ENCODE results near the gene CAND2.

DNA sequence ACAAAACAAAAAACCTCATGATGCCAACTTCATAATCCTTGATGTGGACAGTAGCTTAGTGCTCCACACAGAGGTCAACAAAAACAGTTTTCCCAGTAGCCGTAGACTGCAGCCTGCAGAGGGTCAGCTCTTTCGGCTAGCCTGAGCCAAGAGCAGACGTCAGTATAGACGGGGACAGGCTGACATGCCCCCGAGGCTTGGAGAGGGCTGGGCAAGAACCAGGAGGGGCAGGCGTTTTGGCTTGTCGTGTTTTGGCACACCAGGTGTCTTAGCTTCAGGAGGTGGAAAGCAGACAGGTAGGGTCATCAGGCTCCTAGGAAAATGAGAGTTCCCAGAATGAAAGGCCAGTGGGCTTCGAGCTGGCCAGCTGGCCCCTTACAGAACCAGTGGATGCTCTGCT lies 21.8 kb downstream of the CAND2 start:
- TF ChIP-seq, protein P1, sequence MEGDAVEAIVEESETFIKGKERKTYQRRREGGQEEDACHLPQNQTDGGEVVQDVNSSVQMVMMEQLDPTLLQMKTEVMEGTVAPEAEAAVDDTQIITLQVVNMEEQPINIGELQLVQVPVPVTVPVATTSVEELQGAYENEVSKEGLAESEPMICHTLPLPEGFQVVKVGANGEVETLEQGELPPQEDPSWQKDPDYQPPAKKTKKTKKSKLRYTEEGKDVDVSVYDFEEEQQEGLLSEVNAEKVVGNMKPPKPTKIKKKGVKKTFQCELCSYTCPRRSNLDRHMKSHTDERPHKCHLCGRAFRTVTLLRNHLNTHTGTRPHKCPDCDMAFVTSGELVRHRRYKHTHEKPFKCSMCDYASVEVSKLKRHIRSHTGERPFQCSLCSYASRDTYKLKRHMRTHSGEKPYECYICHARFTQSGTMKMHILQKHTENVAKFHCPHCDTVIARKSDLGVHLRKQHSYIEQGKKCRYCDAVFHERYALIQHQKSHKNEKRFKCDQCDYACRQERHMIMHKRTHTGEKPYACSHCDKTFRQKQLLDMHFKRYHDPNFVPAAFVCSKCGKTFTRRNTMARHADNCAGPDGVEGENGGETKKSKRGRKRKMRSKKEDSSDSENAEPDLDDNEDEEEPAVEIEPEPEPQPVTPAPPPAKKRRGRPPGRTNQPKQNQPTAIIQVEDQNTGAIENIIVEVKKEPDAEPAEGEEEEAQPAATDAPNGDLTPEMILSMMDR (IDR thresholded peaks at IDR 0.05): no peak
- TF ChIP-seq POLR2A (IDR thresholded peaks at IDR 0.05; ENCODE audit: low read depth): no peak
- TF ChIP-seq POLR2AphosphoS5 (IDR thresholded peaks at IDR 0.05): no peak
- TF ChIP-seq EP300 (IDR thresholded peaks at IDR 0.05): no peak
